ENCODE measurements around the gene TMPRSS9. TPM values are rescaled to one million over a fixed set of nuclear protein-coding genes. Genes with fewer than 3 reads are reported as not detected.
"Not testable (repeated sequence)": the region's sequence is repeated elsewhere in the genome, so short reads cannot be mapped to it uniquely, and the experiment has no call there.

TMPRSS9 gene
- total RNA-seq, 1 experiment from 2014 or later = 0.57 TPM

- Mint-ChIP-seq H3K27ac (no peak overlapping the region), H3K36me3 (no peaks in the 10 kb centered on the region), H3K4me1 (peaks cover 23% of the 10 kb centered on the region), H3K9me3 (no peaks in the 10 kb centered on the region), H3K4me3 (no peak overlapping the region), H3K27me3 (ENCODE audit: low read depth) (no peaks in the 10 kb centered on the region)
- CTCF ChIA-PET = interaction anchor here (0.7 to 2.4 kb wide), 3 partner anchors 30 to 155 kb away, joined by 3 to 12 read pairs (median 11); partner anchors contain the start of gene TIMM13
- no peak for DNase-seq (ENCODE audit: low spot score)
- TF ChIP-seq SMAD3 (CRISPR knock-in tag; IDR thresholded peaks at IDR 0.05; ENCODE audit: borderline replicate concordance) = no peak
- no peak for TF ChIP-seq ERG (CRISPR knock-in tag; IDR thresholded peaks at IDR 0.05)
- no peak for TF ChIP-seq E2F5 (CRISPR knock-in tag; IDR thresholded peaks at IDR 0.05)
- TF ChIP-seq ZBTB21 (CRISPR knock-in tag; IDR thresholded peaks at IDR 0.05; ENCODE audit: borderline replicate concordance) = no peak
- no peak for TF ChIP-seq GRHL2 (CRISPR knock-in tag; IDR thresholded peaks at IDR 0.05; ENCODE audit: insufficient replicate concordance, severe bottlenecking)
- TF ChIP-seq ZNF425 (CRISPR knock-in tag; conservative IDR thresholded peaks at IDR 0.05) = no peak
- TF ChIP-seq, protein P1, sequence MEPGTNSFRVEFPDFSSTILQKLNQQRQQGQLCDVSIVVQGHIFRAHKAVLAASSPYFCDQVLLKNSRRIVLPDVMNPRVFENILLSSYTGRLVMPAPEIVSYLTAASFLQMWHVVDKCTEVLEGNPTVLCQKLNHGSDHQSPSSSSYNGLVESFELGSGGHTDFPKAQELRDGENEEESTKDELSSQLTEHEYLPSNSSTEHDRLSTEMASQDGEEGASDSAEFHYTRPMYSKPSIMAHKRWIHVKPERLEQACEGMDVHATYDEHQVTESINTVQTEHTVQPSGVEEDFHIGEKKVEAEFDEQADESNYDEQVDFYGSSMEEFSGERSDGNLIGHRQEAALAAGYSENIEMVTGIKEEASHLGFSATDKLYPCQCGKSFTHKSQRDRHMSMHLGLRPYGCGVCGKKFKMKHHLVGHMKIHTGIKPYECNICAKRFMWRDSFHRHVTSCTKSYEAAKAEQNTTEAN (CRISPR knock-in tag; IDR thresholded peaks at IDR 0.05) = no peak
- no peak for TF ChIP-seq ZNF121 (CRISPR knock-in tag; IDR thresholded peaks at IDR 0.05)
- no peak for TF ChIP-seq PRRX2 (CRISPR knock-in tag; IDR thresholded peaks at IDR 0.05)
- TF ChIP-seq ZNF232 (CRISPR knock-in tag; IDR thresholded peaks at IDR 0.05) = no peak
- no peak for TF ChIP-seq ARID4B (CRISPR knock-in tag; IDR thresholded peaks at IDR 0.05; ENCODE audit: borderline replicate concordance)
- TF ChIP-seq ATF6 (CRISPR knock-in tag; IDR thresholded peaks at IDR 0.05) = no peak
- no peak for TF ChIP-seq NFYB (CRISPR knock-in tag; conservative IDR thresholded peaks at IDR 0.05; ENCODE audit: low read depth)
- no peak for TF ChIP-seq TCF7 (CRISPR knock-in tag; IDR thresholded peaks at IDR 0.05; ENCODE audit: low read depth)
- no peak for ATAC-seq
- POLR2A ChIA-PET = no interaction called here
Measured at GRCh38 chr19:2458054-2458453, 98.0 kb downstream of the TMPRSS9 start.

- H3K9me3 Mint-ChIP-seq; CTCF ChIA-PET; DNase-seq (ENCODE audit: low spot score); H3K4me3 Mint-ChIP-seq; H3K27ac Mint-ChIP-seq; H3K27me3 Mint-ChIP-seq (ENCODE audit: low read depth); ATAC-seq; H3K36me3 Mint-ChIP-seq: not testable (repeated sequence)
- POLR2A ChIA-PET = interaction anchor here (0.6 kb wide), 1 partner anchor 13 kb away, joined by 4 read pairs; no protein-coding TSS in a partner anchor
- peaks cover 25% of the 10 kb centered on the region for H3K4me1 Mint-ChIP-seq
Measured at GRCh38 chr19:2458776-2459175, 98.7 kb downstream of the TMPRSS9 start.

Data from WTC11 (cell line).